Activated naive CD8-positive, alpha-beta T cell (primary cell): ENCODE data around the gene STEAP2.
A peak's percentile ranks its signal among the peaks of the same experiment; 100 is the strongest.
"Not testable (repeated sequence)": the region's sequence is repeated elsewhere in the genome, so short reads cannot be mapped to it uniquely, and the experiment has no call there.

Experiments used
- H3K27ac Mint-ChIP-seq: one replicate; pipeline ENCODE4 v1.8.0; 2021; ENCODE audit warnings: mixed read lengths
- H3K27me3 Mint-ChIP-seq: one replicate; pipeline ENCODE4 v1.8.0; 2021; ENCODE audit warnings: mixed read lengths
- H3K36me3 Mint-ChIP-seq: one replicate; pipeline ENCODE4 v1.8.0; 2021; ENCODE audit warnings: mixed read lengths
- H3K4me1 Mint-ChIP-seq: one replicate; pipeline ENCODE4 v1.8.0; 2021; ENCODE audit warnings: low read depth, mixed read lengths
- H3K4me3 Mint-ChIP-seq: one replicate; pipeline ENCODE4 v1.8.0; 2021; ENCODE audit warnings: mild to moderate bottlenecking, mixed read lengths
- H3K9me3 Mint-ChIP-seq: one replicate; pipeline ENCODE4 v1.8.0; 2021; ENCODE audit warnings: low read depth, mixed read lengths

Gene STEAP2

DNA sequence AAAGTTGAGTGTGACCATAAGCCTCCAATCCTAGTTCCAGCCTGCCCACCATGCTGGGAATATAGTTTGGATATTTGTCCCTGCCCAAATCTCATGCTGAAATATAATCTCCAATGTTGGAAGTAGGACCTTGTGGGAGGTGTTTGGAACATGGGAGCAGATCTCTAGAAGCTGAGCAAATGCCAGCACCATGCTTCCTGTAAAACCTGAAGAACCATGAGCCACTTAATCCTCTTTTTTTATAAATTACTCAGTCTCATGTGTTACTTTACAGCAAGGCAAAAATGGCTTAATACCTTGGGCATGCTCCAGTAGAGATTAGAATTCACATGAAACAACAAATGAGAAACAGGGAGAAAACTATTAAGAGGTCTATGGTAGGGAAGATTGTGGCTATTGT lies 30.1 kb upstream of the STEAP2 start:
- Mint-ChIP-seq H3K4me3 (no peak overlapping the region), H3K9me3 (no peaks in the 10 kb centered on the region), H3K27ac (no peak overlapping the region), H3K36me3 (no peaks in the 10 kb centered on the region), H3K4me1 (peaks cover 21% of the 10 kb centered on the region), H3K27me3 (peaks cover 4% of the 10 kb centered on the region)

DNA sequence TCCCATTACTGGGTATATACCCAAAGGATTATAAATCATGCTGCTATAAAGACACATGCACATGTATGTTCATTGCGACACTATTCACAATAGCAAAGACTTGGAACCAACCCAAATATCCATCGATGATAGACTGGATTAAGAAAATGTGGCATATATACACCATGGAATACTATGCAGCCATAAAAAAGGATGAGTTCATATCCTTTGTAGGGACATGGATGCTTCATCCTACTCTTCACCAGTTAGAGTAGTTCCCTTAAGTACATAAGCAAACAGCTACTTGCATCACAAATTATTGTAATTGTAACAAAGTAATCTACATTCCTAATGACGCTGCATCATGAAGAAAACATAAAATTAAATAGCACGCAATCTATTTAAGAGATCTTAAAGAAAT lies 25.2 kb upstream of the STEAP2 start:
- not testable (repeated sequence) for H3K36me3 Mint-ChIP-seq, H3K9me3 Mint-ChIP-seq, H3K27ac Mint-ChIP-seq, H3K27me3 Mint-ChIP-seq, H3K4me3 Mint-ChIP-seq, H3K4me1 Mint-ChIP-seq

DNA sequence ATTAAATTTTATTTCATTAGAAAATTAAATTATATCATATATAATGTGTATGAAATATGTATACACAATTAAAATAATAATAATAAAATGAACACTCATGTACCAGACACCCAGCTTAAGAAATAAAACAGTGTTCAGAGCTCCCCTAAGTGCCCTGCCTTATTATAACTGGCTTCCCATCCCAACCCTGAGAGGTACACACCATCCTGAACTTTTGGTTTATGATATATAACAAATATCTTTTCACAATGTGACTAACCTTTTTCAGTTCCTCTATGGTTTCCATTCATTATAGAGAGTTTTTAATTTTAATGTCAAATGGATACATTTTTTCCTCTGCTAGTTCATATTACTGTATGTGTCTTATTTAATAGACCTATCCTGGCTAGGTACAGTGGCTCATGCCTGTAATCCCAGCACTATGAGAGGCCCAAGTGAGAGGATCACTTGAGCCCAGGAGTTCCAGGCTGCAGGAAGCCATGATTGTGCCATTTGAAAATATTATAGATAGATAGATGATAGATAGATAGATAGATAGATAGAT lies 24.0 kb upstream of the STEAP2 start:
- peaks cover 2% of the 10 kb centered on the region for H3K27me3 Mint-ChIP-seq
- H3K36me3 Mint-ChIP-seq, result peaks cover 2% of the 10 kb centered on the region
- H3K4me3 Mint-ChIP-seq, result no peak overlapping the region
- peaks cover 12% of the 10 kb centered on the region for H3K9me3 Mint-ChIP-seq
- H3K4me1 Mint-ChIP-seq, result no peaks in the 10 kb centered on the region
- H3K27ac Mint-ChIP-seq, result no peak overlapping the region

DNA sequence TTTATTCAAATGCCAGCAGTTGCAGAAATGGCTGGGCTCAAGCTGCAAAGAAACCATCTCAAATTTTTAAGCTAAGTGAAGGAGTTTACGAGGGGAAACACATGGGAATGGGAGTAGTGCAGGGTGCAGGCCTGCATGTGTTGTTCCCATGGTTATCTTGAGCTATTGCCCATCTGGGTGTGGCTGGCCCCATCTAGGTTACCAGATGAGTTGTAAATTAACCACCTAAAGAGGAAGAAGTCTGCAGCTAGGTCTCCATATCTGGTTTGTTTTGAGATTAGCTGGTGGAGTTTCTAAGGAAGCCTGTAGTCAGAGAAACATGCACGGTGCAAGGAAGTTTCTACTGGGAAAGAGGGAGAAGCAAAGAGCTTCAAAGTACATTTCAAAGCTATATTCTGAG lies 23.3 kb upstream of the STEAP2 start:
- Mint-ChIP-seq H3K36me3 (peaks cover 2% of the 10 kb centered on the region), H3K4me1 (no peaks in the 10 kb centered on the region), H3K27ac (no peak overlapping the region), H3K27me3 (peaks cover 2% of the 10 kb centered on the region), H3K9me3 (peaks cover 18% of the 10 kb centered on the region), H3K4me3 (no peak overlapping the region)

DNA sequence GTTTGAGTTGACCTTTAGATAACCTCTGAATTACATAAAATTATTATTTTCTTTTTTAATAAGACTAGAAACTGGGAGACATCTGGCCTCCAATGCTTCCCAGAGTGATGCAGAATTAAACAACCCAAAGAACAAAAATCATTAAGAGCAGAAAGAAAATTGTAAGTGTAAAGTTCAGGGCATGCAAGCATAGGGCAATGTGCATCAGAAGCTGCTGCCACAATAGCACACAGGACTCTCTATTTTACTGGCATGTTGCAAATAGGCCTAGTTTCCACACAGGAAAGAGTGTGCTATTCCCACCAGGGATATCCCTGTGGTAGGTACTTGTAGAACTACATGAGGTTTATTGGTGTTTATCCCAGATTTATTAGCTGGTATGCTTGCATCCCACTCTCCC lies 20.5 kb upstream of the STEAP2 start:
- Mint-ChIP-seq H3K36me3 (peaks cover 2% of the 10 kb centered on the region), H3K27me3 (no peaks in the 10 kb centered on the region), H3K27ac (no peak overlapping the region), H3K9me3 (peaks cover 18% of the 10 kb centered on the region), H3K4me3 (no peak overlapping the region), H3K4me1 (no peaks in the 10 kb centered on the region)

DNA sequence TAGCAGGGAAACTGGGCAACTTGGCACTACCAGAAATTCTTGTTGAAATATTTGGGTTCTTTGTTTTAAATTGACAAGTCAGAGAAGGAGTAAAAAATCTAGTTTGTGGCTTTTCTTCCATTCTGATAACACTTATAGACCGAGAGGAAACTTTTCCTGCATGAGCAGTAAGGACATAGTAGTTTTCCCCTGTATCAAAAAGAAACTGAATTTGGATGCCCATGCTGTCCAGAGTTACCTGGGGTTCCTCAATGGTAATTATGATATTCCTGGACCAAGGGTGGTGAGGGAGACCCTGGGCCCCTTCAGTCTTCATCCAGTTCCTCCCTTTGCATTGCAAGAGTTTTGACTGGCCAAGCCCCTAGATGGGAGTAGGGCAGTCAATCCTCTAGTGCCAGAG lies 19.9 kb upstream of the STEAP2 start:
- Mint-ChIP-seq H3K4me3 (no peak overlapping the region), H3K4me1 (no peaks in the 10 kb centered on the region), H3K9me3 (peaks cover 18% of the 10 kb centered on the region), H3K27ac (no peak overlapping the region), H3K36me3 (peaks cover 2% of the 10 kb centered on the region), H3K27me3 (peaks cover 1% of the 10 kb centered on the region)

DNA sequence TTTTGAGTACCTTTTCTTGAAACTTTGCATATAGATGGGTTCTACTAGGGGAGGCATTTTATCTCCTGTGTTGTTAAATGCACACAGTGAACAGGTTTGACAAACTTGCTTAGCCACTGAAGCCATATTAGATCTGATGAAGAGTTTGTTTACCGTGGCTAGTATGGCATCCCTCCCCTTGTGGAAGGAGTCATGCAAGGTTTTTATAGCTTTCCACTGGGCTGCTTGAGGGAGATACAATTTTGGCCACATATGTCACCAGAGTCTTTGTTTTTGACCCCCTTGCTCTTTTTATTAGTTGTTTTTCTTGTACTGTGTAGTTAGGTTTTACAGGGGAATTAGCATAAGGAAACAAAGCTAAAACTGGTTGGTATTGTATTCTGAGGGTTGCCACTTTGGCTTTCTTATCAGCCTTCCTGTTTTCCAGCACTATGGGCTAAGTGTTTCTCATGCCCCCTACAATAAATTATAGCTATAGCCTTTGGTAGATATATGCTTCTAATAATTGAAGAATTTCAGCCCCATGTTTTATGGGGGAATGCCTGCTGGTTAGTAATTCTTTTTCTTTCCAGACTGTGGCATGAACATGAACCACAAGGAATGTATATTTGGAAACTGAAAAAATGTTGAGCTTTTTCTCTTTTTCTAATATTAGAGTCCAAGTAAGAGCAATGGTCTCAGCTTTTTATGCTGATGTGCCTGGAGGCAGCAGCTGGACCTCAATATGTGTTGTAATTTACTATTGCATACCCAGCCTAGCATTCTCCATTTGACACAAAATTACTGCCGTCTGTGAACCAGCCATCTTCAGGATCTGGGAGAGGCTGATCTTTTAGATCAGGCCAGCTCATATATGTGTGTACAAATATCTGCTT lies 18.4 kb upstream of the STEAP2 start:
- Mint-ChIP-seq H3K4me1 (no peaks in the 10 kb centered on the region), H3K27ac (no peak overlapping the region), H3K9me3 (peaks cover 18% of the 10 kb centered on the region), H3K36me3 (peaks cover 2% of the 10 kb centered on the region), H3K4me3 (no peak overlapping the region), H3K27me3 (peaks cover 1% of the 10 kb centered on the region)

DNA sequence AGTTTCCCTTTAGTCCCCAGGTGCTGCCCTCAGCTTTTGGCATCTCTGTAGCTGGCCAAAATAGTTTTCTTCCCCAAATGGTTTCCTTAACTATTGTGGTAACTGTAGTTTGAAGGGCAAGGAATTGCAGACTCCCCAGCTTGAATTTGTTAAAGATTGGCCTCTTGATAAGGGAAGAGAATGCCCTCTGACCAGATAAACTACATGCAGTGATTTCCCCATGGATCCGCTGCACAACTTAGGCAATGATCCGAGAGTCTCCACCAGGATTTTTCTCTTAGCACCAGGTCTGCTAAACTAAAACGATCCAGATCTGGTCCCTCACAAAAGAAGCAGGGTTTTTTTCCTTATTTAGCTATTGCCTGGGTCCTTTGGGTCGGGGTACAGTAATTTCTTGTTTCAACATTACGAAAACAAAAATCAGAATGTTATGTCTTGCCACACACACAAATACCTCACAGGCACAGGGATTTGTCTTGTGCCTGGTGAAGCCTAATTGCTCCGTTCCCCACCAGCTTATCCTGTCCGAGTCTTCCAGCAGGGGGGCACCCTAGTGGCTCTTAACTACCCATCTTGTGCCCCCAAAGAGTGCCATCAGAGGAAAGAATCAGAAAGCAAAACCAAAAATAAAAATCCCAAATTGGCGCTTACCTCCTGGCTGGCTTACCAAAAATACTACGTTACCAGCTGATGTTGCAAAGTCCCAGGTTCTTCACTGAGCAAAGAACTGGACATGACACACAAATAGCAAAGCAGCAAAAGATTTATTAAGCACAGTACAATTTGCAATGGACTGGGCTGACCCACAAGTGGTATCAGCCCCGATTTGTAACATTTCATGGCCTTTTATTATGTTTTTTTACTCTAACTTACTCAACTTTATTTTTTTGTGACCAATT lies 16.4 kb upstream of the STEAP2 start:
- Mint-ChIP-seq H3K9me3 (peaks cover 14% of the 10 kb centered on the region), H3K4me3 (no peak overlapping the region)

DNA sequence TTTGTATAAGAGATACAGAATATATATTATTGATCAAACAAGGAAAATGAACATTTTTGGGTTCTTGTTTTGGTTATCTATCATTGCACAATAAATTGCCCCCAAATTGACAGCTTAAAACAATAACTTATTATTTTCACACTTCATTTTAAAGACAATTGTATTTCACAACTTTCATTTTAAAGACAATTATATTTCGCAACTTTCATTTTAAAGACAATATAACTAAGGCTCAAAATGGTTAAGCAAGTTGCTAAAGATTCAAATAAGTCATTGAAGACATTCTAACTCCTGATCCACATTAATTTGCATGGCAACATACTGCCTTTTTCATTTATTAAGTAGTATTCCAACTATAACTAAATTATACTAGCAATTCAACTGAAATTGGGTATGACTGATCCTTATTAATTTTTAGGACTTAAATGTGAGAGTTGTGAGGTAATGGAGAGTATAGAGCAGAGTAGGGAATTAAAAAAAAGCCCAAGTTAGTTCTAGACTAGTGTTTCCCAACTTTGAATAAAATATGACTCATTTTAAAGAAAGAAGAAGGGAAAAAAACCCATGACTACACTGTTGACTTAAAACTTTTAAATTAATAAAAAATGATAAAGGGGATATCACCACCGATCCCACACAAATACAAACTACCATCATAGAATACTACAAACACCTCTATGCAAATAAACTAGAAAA lies 9.9 kb upstream of the STEAP2 start:
- no peak overlapping the region for H3K4me3 Mint-ChIP-seq
- no peaks in the 10 kb centered on the region for H3K4me1 Mint-ChIP-seq
- no peak overlapping the region for H3K27ac Mint-ChIP-seq
- H3K9me3 Mint-ChIP-seq, result no peaks in the 10 kb centered on the region
- H3K27me3 Mint-ChIP-seq, result peaks cover 1% of the 10 kb centered on the region
- H3K36me3 Mint-ChIP-seq, result no peaks in the 10 kb centered on the region

More for the DNA sequence above, 16.4 kb upstream of the STEAP2 start:
- Mint-ChIP-seq H3K36me3 (peaks cover 2% of the 10 kb centered on the region), H3K4me1 (no peaks in the 10 kb centered on the region), H3K27ac (no peak overlapping the region), H3K27me3 (peaks cover 1% of the 10 kb centered on the region)

DNA sequence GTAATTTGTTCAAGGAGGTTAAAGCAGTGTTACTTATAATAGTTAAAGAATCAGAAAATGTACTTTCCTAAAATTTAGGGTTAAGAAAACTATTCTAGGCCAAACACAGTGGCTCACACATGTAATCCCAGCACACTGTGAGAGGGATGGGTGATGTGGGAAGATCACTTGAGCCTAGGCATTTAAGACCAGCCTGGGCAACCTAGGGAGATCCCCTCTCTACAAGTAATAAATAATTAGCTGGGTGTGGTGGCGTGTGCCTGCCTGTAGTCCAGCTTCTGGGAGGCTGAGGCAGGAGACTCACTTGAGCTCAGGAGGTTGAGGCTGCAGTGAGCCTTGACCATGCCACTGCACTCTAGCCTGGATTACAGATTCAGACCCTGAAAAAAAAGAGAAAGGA lies 3.6 kb upstream of the STEAP2 start:
- H3K9me3 Mint-ChIP-seq, result no peaks in the 10 kb centered on the region
- no peaks in the 10 kb centered on the region for H3K36me3 Mint-ChIP-seq
- H3K4me3 Mint-ChIP-seq, result no peak overlapping the region
- H3K27ac Mint-ChIP-seq, result no peak overlapping the region
- peaks cover 13% of the 10 kb centered on the region for H3K27me3 Mint-ChIP-seq
- H3K4me1 Mint-ChIP-seq, result peaks cover 5% of the 10 kb centered on the region

DNA sequence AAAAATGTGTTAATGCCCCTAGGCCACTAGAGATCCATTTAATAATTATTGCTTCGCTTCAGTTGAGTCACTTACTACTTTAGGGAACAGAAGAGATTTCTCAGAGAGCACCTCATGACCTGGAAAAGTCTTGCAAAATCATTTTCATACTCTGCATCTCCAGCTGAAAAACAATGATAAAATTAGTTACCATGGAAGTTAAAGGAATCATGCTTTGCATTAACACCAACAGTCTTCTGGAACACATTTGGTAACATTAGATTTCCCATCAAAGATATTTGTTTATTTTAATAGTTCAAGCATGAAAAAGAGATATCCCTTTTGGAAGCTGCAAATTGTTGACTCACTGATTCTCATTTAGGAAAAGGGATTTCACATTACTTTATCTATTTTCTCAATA lies 1.8 kb upstream of the STEAP2 start:
- Mint-ChIP-seq H3K4me3 (no peak overlapping the region), H3K27ac (no peak overlapping the region), H3K27me3 (peaks cover 13% of the 10 kb centered on the region), H3K4me1 (peaks cover 5% of the 10 kb centered on the region), H3K36me3 (no peaks in the 10 kb centered on the region), H3K9me3 (no peaks in the 10 kb centered on the region)

DNA sequence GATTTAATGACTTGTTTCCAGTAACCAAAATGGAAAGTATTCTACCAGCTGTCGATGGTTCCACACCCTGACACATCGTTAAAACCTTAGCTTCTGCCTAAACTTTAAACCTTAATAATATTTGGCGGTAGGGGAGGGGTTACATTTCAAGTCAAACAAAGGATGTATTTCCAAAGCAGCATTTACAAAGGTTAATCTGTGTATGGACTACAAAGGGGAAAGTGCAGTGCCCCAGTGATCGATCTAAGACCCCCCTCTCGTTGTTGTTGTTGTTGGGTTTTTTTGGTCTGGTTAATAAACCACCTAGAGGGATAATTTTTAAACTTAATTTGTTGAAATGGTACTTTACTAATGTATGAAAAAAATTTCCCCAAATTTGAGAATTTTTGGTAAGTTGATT lies 1.1 kb upstream of the STEAP2 start:
- Mint-ChIP-seq H3K9me3 (no peaks in the 10 kb centered on the region), H3K27ac (no peak overlapping the region), H3K27me3 (peaks cover 13% of the 10 kb centered on the region), H3K4me1 (peaks cover 5% of the 10 kb centered on the region), H3K4me3 (no peak overlapping the region), H3K36me3 (no peaks in the 10 kb centered on the region)

DNA sequence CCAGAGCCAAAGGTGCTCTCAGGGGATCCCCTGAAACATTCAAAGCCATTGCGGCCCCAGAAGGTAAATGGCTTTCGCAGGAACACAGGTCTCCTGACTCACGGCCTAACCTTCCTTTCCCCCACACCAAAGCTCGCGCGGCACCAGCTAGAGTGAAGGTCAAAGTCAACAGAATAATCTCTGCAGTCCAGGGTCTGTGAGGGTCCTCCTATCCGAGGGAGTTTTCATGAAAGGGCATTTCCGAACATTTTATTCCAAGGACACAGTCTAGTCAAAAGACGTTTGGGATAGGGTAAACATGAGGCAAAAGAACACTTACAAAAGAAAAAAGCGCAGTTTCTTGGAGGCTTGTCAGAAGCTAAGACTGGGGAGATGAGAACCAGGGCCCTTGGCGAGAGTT lies 559 bp upstream of the STEAP2 start:
- H3K36me3 Mint-ChIP-seq, result no peaks in the 10 kb centered on the region
- H3K4me3 Mint-ChIP-seq, result peak overlapping the region; percentile 36
- no peak overlapping the region for H3K27ac Mint-ChIP-seq
- no peaks in the 10 kb centered on the region for H3K9me3 Mint-ChIP-seq
- H3K4me1 Mint-ChIP-seq, result peaks cover 5% of the 10 kb centered on the region
- H3K27me3 Mint-ChIP-seq, result peaks cover 13% of the 10 kb centered on the region

DNA sequence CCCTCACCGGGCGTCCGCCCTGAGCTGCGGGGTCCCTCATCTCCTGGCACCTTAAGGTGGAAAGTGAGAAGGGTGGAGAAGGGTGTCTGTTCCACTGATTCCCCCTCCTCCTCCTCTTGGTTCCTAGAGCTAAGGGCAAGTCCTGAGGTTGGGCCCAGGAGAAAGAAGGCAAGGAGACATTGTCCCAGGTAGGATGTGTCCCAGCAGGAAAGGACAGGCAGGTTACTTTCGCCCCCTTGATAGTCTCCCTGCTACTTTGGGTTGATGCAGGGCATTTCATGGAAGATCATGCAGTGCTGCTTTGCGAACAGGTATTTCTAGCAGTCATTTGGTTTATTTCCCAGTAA lies 582 bp downstream of the STEAP2 start:
- H3K9me3 Mint-ChIP-seq, result no peaks in the 10 kb centered on the region
- H3K36me3 Mint-ChIP-seq, result no peaks in the 10 kb centered on the region

DNA sequence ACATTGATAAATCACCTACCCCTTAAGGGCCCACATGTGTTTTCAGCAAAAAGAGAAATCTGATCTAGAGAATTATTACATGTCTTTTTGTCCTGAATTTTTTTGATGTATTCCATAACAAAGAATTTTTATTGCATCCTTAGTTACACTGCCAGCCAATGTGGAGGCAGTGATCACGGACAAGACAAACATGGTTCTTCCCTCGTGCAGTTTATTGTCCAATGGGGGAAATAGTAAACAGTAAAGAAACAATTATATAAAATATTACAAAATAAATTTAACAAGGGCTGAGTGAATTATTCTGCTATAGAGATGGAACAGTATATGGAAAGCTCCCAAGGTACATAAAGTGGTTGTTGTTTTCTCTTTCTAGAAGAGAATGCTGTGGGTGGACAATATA lies 2.0 kb downstream of the STEAP2 start:
- Mint-ChIP-seq H3K4me3 (no peak overlapping the region), H3K36me3 (no peaks in the 10 kb centered on the region), H3K27me3 (peaks cover 18% of the 10 kb centered on the region), H3K4me1 (peaks cover 5% of the 10 kb centered on the region), H3K27ac (no peak overlapping the region), H3K9me3 (peaks cover 5% of the 10 kb centered on the region)

More for the DNA sequence above, 582 bp downstream of the STEAP2 start:
- Mint-ChIP-seq H3K4me1 (peaks cover 5% of the 10 kb centered on the region), H3K27ac (no peak overlapping the region), H3K4me3 (peak overlapping the region; percentile 11), H3K27me3 (peaks cover 16% of the 10 kb centered on the region)
